Tibial artery (tissue), 4 donors: ENCODE results near the gene FANCC.

Source experiments
- DNase-seq, 2 donors: peaks; one replicate each; pipeline ENCODE4 v3.0.0-alpha.2; 2019
- H3K27ac ChIP-seq, 2 donors: fragments of 200-600 bp; sonication (generic) in 1 of 2; 1 replicate in 1 of 2; 2 replicates in 1 of 2; pipeline ENCODE4 v1.5.1; 2018 to 2019; ENCODE audit warnings: mild to moderate bottlenecking in 1 of 2
- H3K27me3 ChIP-seq, 2 donors: fragments of 200-600 bp; sonication (generic) in 1 of 2; one replicate each; pipeline versions ENCODE4 v1.5.1 to v1.6.0; 2016 to 2019
- H3K36me3 ChIP-seq, 3 donors: fragments of 200-600 bp; sonication (generic) in 2 of 3; one replicate each; pipeline ENCODE4 v1.5.1; 2016 to 2019; ENCODE audit warnings: mild to moderate bottlenecking in 2 of 3
- H3K4me1 ChIP-seq, 4 donors: fragments of 200-600 bp; sonication (generic) in 2 of 4; 1 replicate in 3 of 4; 2 replicates in 1 of 4; pipeline ENCODE4 v1.5.1; 2016 to 2019
- H3K4me3 ChIP-seq, 2 donors: fragments of 200-600 bp; sonication (generic) in 1 of 2; 1 replicate in 1 of 2; 2 replicates in 1 of 2; pipeline ENCODE4 v1.5.1; 2018 to 2019; ENCODE audit warnings: mild to moderate bottlenecking in 2 of 2
- H3K9me3 ChIP-seq, 3 donors: fragments of 200-600 bp; sonication (generic) in 1 of 3; one replicate each; pipeline ENCODE4 v1.5.1; 2016 to 2019
- CTCF ChIP-seq, 2 experiments: fragments of 200-600 bp in 1 of 2; fragments of 450-650 bp in 1 of 2; IDR thresholded peaks; one replicate each; pipeline ENCODE4 v1.5.1; 2017 to 2019; ENCODE audit warnings: antibody characterized with exemption in 2 of 2, mild to moderate bottlenecking in 1 of 2, moderate library complexity in 1 of 2
- intact Hi-C: fragments of 100-400 bp; cut with DNase I; formaldehyde crosslinking; loops from one replicate; pipeline ENCODE4 v1.15.0; 2023; ENCODE audit warnings: low total_unique reads

The FANCC gene

GRCh38 chr9:95080961-95081647, 236.4 kb downstream of the FANCC start:
- peak overlapping the region; percentile 79 to 93 for H3K27ac ChIP-seq
- H3K4me1 ChIP-seq: peaks cover 0 to 100% (median 73%) of the 10 kb centered on the region in 4 donors
- intact Hi-C loops: no loop called here

GRCh38 chr9:95079461-95079860, 238.0 kb downstream of the FANCC start:
- Histone ChIP-seq H3K4me3 (no peak overlapping the region), H3K4me1 (peaks cover 0 to 100% (median 78%) of the 10 kb centered on the region in 4 donors), H3K36me3 (peaks cover 28 to 51% (median 49%) of the 10 kb centered on the region in 3 donors), H3K9me3 (no peaks in the 10 kb centered on the region), H3K27ac (peak overlapping the region; percentile 79 to 93), H3K27me3 (no peaks in the 10 kb centered on the region)
- peak; percentile 19 to 65 for DNase-seq
- TF ChIP-seq CTCF (IDR thresholded peaks at IDR 0.05): no peak
- intact Hi-C loops: no loop called here

More at GRCh38 chr9:95080961-95081647, 236.4 kb downstream of the FANCC start:
- no peaks in the 10 kb centered on the region for H3K9me3 ChIP-seq
- H3K36me3 ChIP-seq: peaks cover 31 to 62% (median 60%) of the 10 kb centered on the region in 3 donors
- DNase-seq: peak; percentile 17 to 66
- TF ChIP-seq CTCF (IDR thresholded peaks at IDR 0.05): no peak
- H3K4me3 ChIP-seq: no peak overlapping the region
- no peaks in the 10 kb centered on the region for H3K27me3 ChIP-seq

- H3K4me3 ChIP-seq: peak overlapping the region; percentile 9 to 11
- H3K27ac ChIP-seq: peak overlapping the region; percentile 79 to 93
- peak; percentile 18 to 63 for DNase-seq
- intact Hi-C loops: no loop called here
- H3K27me3 ChIP-seq: no peaks in the 10 kb centered on the region
- no peaks in the 10 kb centered on the region for H3K9me3 ChIP-seq
- H3K4me1 ChIP-seq: peaks cover 0 to 100% (median 83%) of the 10 kb centered on the region in 4 donors
- peaks cover 28 to 51% (median 45%) of the 10 kb centered on the region in 3 donors for H3K36me3 ChIP-seq
- TF ChIP-seq CTCF (IDR thresholded peaks at IDR 0.05): peak in 1 of 2 experiments; percentile 14
Measured at GRCh38 chr9:95078939-95079338, 238.6 kb downstream of the FANCC start.

GRCh38 chr9:95078511-95078910, 239.0 kb downstream of the FANCC start:
- Histone ChIP-seq H3K27ac (peak overlapping the region; percentile 79 to 93), H3K36me3 (peaks cover 27 to 48% (median 41%) of the 10 kb centered on the region in 3 donors), H3K4me1 (peaks cover 0 to 100% (median 84%) of the 10 kb centered on the region in 4 donors), H3K4me3 (peak overlapping the region; percentile 9 to 11), H3K9me3 (no peaks in the 10 kb centered on the region), H3K27me3 (no peaks in the 10 kb centered on the region)
- DNase-seq: peak in 1 of 2 donors; percentile 65
- TF ChIP-seq CTCF (IDR thresholded peaks at IDR 0.05): no peak
- intact Hi-C loops: no loop called here

DNA sequence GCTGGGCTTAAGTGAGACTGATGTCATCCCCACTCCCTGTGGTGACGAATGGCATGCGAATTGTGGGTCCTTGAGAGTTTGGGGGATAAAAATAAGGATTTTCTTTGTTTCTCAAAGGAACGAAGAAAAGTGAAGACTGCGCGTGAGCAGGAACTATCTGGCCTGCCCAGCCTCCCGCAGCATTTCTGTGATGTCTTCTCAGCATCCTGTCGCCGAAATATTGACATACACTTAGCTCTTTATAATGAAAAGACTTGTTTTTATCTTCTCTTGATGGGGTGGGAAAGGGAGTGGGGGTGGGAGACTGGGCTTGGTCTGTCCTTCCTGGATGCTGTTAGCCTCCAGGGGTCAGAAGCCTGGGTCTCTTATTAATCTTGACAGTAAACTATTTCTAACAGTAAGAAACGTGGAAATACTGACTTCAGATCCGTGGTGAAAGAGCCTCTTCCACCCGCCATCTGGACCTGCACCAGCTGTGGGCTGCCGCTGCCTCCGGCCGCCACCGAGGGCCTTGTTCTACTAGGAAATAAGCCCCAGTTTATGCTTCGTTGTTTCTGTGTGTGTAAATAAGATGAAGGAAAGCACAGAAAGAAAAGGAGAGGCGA, 239.6 kb downstream of the FANCC start:
- DNase-seq: peak; percentile 15 to 65
- H3K27me3 ChIP-seq: no peaks in the 10 kb centered on the region
- H3K36me3 ChIP-seq: peaks cover 20 to 42% (median 35%) of the 10 kb centered on the region in 3 donors
- H3K9me3 ChIP-seq: no peaks in the 10 kb centered on the region
- H3K4me1 ChIP-seq: peaks cover 0 to 100% (median 85%) of the 10 kb centered on the region in 4 donors
- peak overlapping the region; percentile 79 to 93 for H3K27ac ChIP-seq
- peak overlapping the region; percentile 7 to 11 for H3K4me3 ChIP-seq
- intact Hi-C loops: no loop called here
- TF ChIP-seq CTCF (IDR thresholded peaks at IDR 0.05): no peak
